ENCODE measurements around the gene EIF4A2. TPM values are rescaled to one million over a fixed set of nuclear protein-coding genes. Genes with fewer than 3 reads are reported as not detected.

Gene EIF4A2
- total RNA-seq, 1 experiment from 2014 or later = 398 TPM

GRCh38 chr3:186757214-186757613 is 26.2 kb upstream of the EIF4A2 start:
- Mint-ChIP-seq H3K4me1 (peaks cover 6 to 15% of the 10 kb centered on the region in 2 experiments; a peak in 3 of 4 replicates), H3K27me3 (ENCODE audit: low read depth) (peaks cover 2% of the 10 kb centered on the region; the same call in 1 of the 2 replicates)
- H4K5ac ChIP-seq (ENCODE audit: insufficient read length, low read depth, low read length) = no peak overlapping the region

More at GRCh38 chr3:186757214-186757613, 26.2 kb upstream of the EIF4A2 start:
- no peaks in the 10 kb centered on the region for H3K79me2 ChIP-seq (ENCODE audit: insufficient read depth, low read length)
- H3K4me1 ChIP-seq (ENCODE audit: insufficient read depth, low read length) = peaks cover 3% of the 10 kb centered on the region; the same call in 1 of the 2 replicates
- DNase-seq = no peak
- no peak overlapping the region for H3K4me2 ChIP-seq (ENCODE audit: insufficient read depth, insufficient read length, low read length)
- H4K20me1 ChIP-seq (ENCODE audit: control insufficient read depth, insufficient read depth, insufficient read length) = no peaks in the 10 kb centered on the region
- no peak overlapping the region for H3K23ac ChIP-seq (ENCODE audit: insufficient read length, low read depth, low read length)
- no peaks in the 10 kb centered on the region for H3K79me1 ChIP-seq (ENCODE audit: insufficient read depth, low read depth, low read length, poor library complexity, severe bottlenecking)
- H4K8ac ChIP-seq (replicated peaks; ENCODE audit: insufficient read length, low read depth, low read length) = no peak overlapping the region
- no peak overlapping the region for H3T11ph ChIP-seq (ENCODE audit: low read length)
- H2BK15ac ChIP-seq (ENCODE audit: low read depth, low read length) = no peak overlapping the region
- H3K18ac ChIP-seq (ENCODE audit: insufficient read length, low read depth, low read length) = no peak overlapping the region
- no peak overlapping the region for H3K14ac ChIP-seq (ENCODE audit: insufficient read depth, low read length)
- H3K4ac ChIP-seq (ENCODE audit: low read depth, low read length) = no peak overlapping the region
- TF ChIP-seq, protein P1, sequence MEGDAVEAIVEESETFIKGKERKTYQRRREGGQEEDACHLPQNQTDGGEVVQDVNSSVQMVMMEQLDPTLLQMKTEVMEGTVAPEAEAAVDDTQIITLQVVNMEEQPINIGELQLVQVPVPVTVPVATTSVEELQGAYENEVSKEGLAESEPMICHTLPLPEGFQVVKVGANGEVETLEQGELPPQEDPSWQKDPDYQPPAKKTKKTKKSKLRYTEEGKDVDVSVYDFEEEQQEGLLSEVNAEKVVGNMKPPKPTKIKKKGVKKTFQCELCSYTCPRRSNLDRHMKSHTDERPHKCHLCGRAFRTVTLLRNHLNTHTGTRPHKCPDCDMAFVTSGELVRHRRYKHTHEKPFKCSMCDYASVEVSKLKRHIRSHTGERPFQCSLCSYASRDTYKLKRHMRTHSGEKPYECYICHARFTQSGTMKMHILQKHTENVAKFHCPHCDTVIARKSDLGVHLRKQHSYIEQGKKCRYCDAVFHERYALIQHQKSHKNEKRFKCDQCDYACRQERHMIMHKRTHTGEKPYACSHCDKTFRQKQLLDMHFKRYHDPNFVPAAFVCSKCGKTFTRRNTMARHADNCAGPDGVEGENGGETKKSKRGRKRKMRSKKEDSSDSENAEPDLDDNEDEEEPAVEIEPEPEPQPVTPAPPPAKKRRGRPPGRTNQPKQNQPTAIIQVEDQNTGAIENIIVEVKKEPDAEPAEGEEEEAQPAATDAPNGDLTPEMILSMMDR (conservative IDR thresholded peaks at IDR 0.05) = no peak
- H3K27ac Mint-ChIP-seq = no peak overlapping the region
- no peak overlapping the region for H2BK12ac ChIP-seq (ENCODE audit: insufficient read length, low read depth, low read length)
- no peak overlapping the region for H3K9ac ChIP-seq (ENCODE audit: extremely low read depth, insufficient read length, low read length)
- no peaks in the 10 kb centered on the region for H3K36me3 Mint-ChIP-seq (ENCODE audit: insufficient read depth in 1 of 3, low read depth in 3 of 3)
- H3K27me3 ChIP-seq (ENCODE audit: insufficient read depth, low read length) = no peaks in the 10 kb centered on the region
- no CpG with 5 or more reads among the region's 8 CpGs for WGBS (ENCODE audit: extremely low coverage, insufficient read length, low lambda C conversion rate)
- H2BK5ac ChIP-seq (ENCODE audit: insufficient read length, low read length) = no peak overlapping the region
- no peak overlapping the region for H3K27ac ChIP-seq (ENCODE audit: insufficient read length, low read depth, low read length)
- H2BK20ac ChIP-seq (ENCODE audit: low read depth, low read length, poor library complexity, severe bottlenecking) = no peak overlapping the region
- no peak overlapping the region for H4K91ac ChIP-seq (ENCODE audit: insufficient read length, low read depth, low read length)
- no peaks in the 10 kb centered on the region for H3K9me3 ChIP-seq (ENCODE audit: control insufficient read depth, low read depth, low read length)
- no peak overlapping the region for H2BK120ac ChIP-seq (ENCODE audit: low read depth, low read length, poor library complexity, severe bottlenecking)
- no peak overlapping the region for H3K4me3 Mint-ChIP-seq
- H2AK5ac ChIP-seq (ENCODE audit: insufficient read length, low read length) = no peak overlapping the region
- H3K23me2 ChIP-seq (ENCODE audit: insufficient read length, low read depth, low read length, poor library complexity, severe bottlenecking) = no peaks in the 10 kb centered on the region
- no peaks in the 10 kb centered on the region for H3K9me3 Mint-ChIP-seq
- no peak overlapping the region for H3K56ac ChIP-seq (ENCODE audit: insufficient read length, low read depth, low read length)
- H2AFZ ChIP-seq (ENCODE audit: low read length) = no peak overlapping the region

All from H9 (cell line).